ENCODE results near the gene CAMTA1.

GRCh38 chr1:6832531-6833188, 47.4 kb downstream of the CAMTA1 start:
- TF ChIP-seq POLR2AphosphoS5 (IDR thresholded peaks at IDR 0.05; ENCODE audit: low read depth, low read length) (no peak), GABPA (IDR thresholded peaks at IDR 0.05; ENCODE audit: low read depth) (no peak), USF1 (IDR thresholded peaks at IDR 0.05; ENCODE audit: borderline replicate concordance, low read depth) (no peak), CTCF (IDR thresholded peaks at IDR 0.05) (no peak), NRF1 (IDR thresholded peaks at IDR 0.05; ENCODE audit: low read depth, low read length) (no peak), SIN3A (IDR thresholded peaks at IDR 0.05; ENCODE audit: borderline replicate concordance, low read depth, low read length) (no peak), EZH2phosphoT487 (IDR thresholded peaks at IDR 0.05; ENCODE audit: borderline replicate concordance, low read depth) (no peak), ZBTB33 (IDR thresholded peaks at IDR 0.05; ENCODE audit: borderline replicate concordance, low read depth) (no peak), NFIC (IDR thresholded peaks at IDR 0.05; ENCODE audit: borderline replicate concordance) (no peak), USF2 (IDR thresholded peaks at IDR 0.05; ENCODE audit: borderline replicate concordance, low read depth, low read length) (no peak), REST (IDR thresholded peaks at IDR 0.05; ENCODE audit: low read depth, low read length) (no peak), YY1 (IDR thresholded peaks at IDR 0.05; ENCODE audit: low read depth) (no peak)
